ENCODE measurements around the gene KRTAP2-4.
"Not testable (repeated sequence)": the region's sequence is repeated elsewhere in the genome, so short reads cannot be mapped to it uniquely, and the experiment has no call there.

KRTAP2-4 gene

GRCh38 chr17:41065829-41066624, at the start of gene KRTAP2-4:
Gene KRTAP2-4, minus strand, starts transcription at chr17:41065879. Its CDS starts 34 bp downstream, at chr17:41065845.
- DNase-seq (ENCODE audit: low read depth), result no peak

- DNase-seq (ENCODE audit: low read depth), result no peak
Observed at GRCh38 chr17:41111151-41111885, 45.6 kb upstream of the KRTAP2-4 start.

GRCh38 chr17:41108728-41109386, 43.2 kb upstream of the KRTAP2-4 start:
- not testable (repeated sequence) for DNase-seq (ENCODE audit: low read depth)

GRCh38 chr17:41107941-41108450, 42.3 kb upstream of the KRTAP2-4 start:
- DNase-seq (ENCODE audit: low read depth), result no peak

GRCh38 chr17:41105347-41105746, 39.7 kb upstream of the KRTAP2-4 start, which contains the start of gene KRTAP4-9:
Gene KRTAP4-9, plus strand, starts transcription at chr17:41105389. Its CDS starts 0 bp downstream, at chr17:41105389.
- DNase-seq (ENCODE audit: low read depth), result not testable (repeated sequence)

- DNase-seq (ENCODE audit: low read depth), result not testable (repeated sequence)
Observed at GRCh38 chr17:41104386-41105038, 38.8 kb upstream of the KRTAP2-4 start.

GRCh38 chr17:41103896-41104295, 38.2 kb upstream of the KRTAP2-4 start:
- DNase-seq (ENCODE audit: low read depth), result no peak

- DNase-seq (ENCODE audit: low read depth), result no peak
Observed at GRCh38 chr17:41101586-41102259, 36.0 kb upstream of the KRTAP2-4 start, which contains the start of gene KRTAP4-16. Gene KRTAP4-16, minus strand, starts transcription at chr17:41102209. Its CDS starts 0 bp downstream, at chr17:41102209.

GRCh38 chr17:41099682-41100480, 34.2 kb upstream of the KRTAP2-4 start:
- DNase-seq (ENCODE audit: low read depth), result not testable (repeated sequence)

GRCh38 chr17:41098481-41098880, 32.8 kb upstream of the KRTAP2-4 start:
- no peak for DNase-seq (ENCODE audit: low read depth)

GRCh38 chr17:41098042-41098441, 32.4 kb upstream of the KRTAP2-4 start, which contains the start of gene KRTAP4-8:
Gene KRTAP4-8, minus strand, starts transcription at chr17:41098142. Its CDS starts 58 bp downstream, at chr17:41098084.
- no peak for DNase-seq (ENCODE audit: low read depth)

- DNase-seq (ENCODE audit: low read depth), result no peak
Observed at GRCh38 chr17:41096055-41096454, 30.4 kb upstream of the KRTAP2-4 start.

- not testable (repeated sequence) for DNase-seq (ENCODE audit: low read depth)
Observed at GRCh38 chr17:41088760-41089352, 23.2 kb upstream of the KRTAP2-4 start.

- DNase-seq (ENCODE audit: low read depth), result not testable (repeated sequence)
Observed at GRCh38 chr17:41084100-41084856, 18.6 kb upstream of the KRTAP2-4 start, which contains the start of gene KRTAP4-7. Gene KRTAP4-7, plus strand, starts transcription at chr17:41084150. Its CDS starts 57 bp downstream, at chr17:41084207.

- not testable (repeated sequence) for DNase-seq (ENCODE audit: low read depth)
Observed at GRCh38 chr17:41083427-41083826, 17.7 kb upstream of the KRTAP2-4 start.

- DNase-seq (ENCODE audit: low read depth), result no peak
Observed at GRCh38 chr17:41082626-41083025, 16.9 kb upstream of the KRTAP2-4 start.

GRCh38 chr17:41076788-41077187, 11.1 kb upstream of the KRTAP2-4 start:
- DNase-seq (ENCODE audit: low read depth), result no peak

GRCh38 chr17:41073676-41074075, 8.0 kb upstream of the KRTAP2-4 start:
- no peak for DNase-seq (ENCODE audit: low read depth)
